NCI-H2227 (cell line): Measurements from ENCODE around the gene AK8.
"Not testable (repeated sequence)": the region's sequence is repeated elsewhere in the genome, so short reads cannot be mapped to it uniquely, and the experiment has no call there.

Experiments used
- DNase-seq: peaks from one replicate; lab custom pipeline; 2025; ENCODE audit not compliant: unreplicated experiment; lab: John Stamatoyannopoulos, UW

AK8 gene

GRCh38 chr9:132721661-132722060 lies 156.4 kb downstream of the AK8 start:
- DNase-seq = no peak

GRCh38 chr9:132718381-132718928 lies 159.6 kb downstream of the AK8 start:
- DNase-seq = not testable (repeated sequence)

GRCh38 chr9:132717326-132717945 lies 160.6 kb downstream of the AK8 start:
- no peak for DNase-seq

GRCh38 chr9:132716007-132716406 lies 162.1 kb downstream of the AK8 start:
- no peak for DNase-seq

- DNase-seq = no peak
These were observed 165.3 kb downstream of the AK8 start for GRCh38 chr9:132712753-132713152.

GRCh38 chr9:132711846-132712245 lies 166.2 kb downstream of the AK8 start:
- DNase-seq = no peak

GRCh38 chr9:132711152-132711551 lies 166.9 kb downstream of the AK8 start:
- not testable (repeated sequence) for DNase-seq

GRCh38 chr9:132710333-132710732 lies 167.8 kb downstream of the AK8 start:
- no peak for DNase-seq

- no peak for DNase-seq
These were observed 169.2 kb downstream of the AK8 start for GRCh38 chr9:132708769-132709430.

GRCh38 chr9:132708239-132708638 lies 169.8 kb downstream of the AK8 start:
- no peak for DNase-seq

GRCh38 chr9:132703336-132703735 lies 174.7 kb downstream of the AK8 start:
- no peak for DNase-seq

GRCh38 chr9:132702254-132702653 lies 175.8 kb downstream of the AK8 start:
- no peak for DNase-seq

GRCh38 chr9:132699956-132700355 lies 178.1 kb downstream of the AK8 start:
- no peak for DNase-seq

GRCh38 chr9:132698989-132699388 lies 179.1 kb downstream of the AK8 start:
- no peak for DNase-seq

GRCh38 chr9:132697230-132697629 lies 180.9 kb downstream of the AK8 start:
- peak; percentile 4 for DNase-seq

GRCh38 chr9:132694144-132694543 lies 183.9 kb downstream of the AK8 start:
- DNase-seq = no peak

- DNase-seq = no peak
These were observed 187.4 kb downstream of the AK8 start for GRCh38 chr9:132690696-132691095.

GRCh38 chr9:132683873-132684272 lies 194.2 kb downstream of the AK8 start:
- no peak for DNase-seq

- DNase-seq = no peak
These were observed 196.5 kb downstream of the AK8 start for GRCh38 chr9:132681561-132681960.

GRCh38 chr9:132679946-132680625 lies 198.0 kb downstream of the AK8 start:
- no peak for DNase-seq

- no peak for DNase-seq
These were observed 200.1 kb downstream of the AK8 start for GRCh38 chr9:132677976-132678375.
